Subcutaneous adipose tissue (tissue), 4 donors: Measurements from ENCODE around the gene SYCE3. TPM values are rescaled to one million over a fixed set of nuclear protein-coding genes. Genes with fewer than 3 reads are reported as not detected.

Experiments used
- total RNA-seq, 4 donors: library from RNA; depleted of rRNA; stranded (reverse); fragments of >200 nt; gene quantifications; one replicate each; pipeline ENCODE4 v1.1.0, GENCODE V29; 2016
- TF ChIP-seq, protein P1 (sequence below): fragments of 450-650 bp; IDR thresholded peaks from one replicate; pipeline ENCODE4 v1.5.1; 2016; ENCODE audit warnings: low read depth, mild to moderate bottlenecking, control low read depth, antibody characterized with exemption, moderate library complexity

The SYCE3 gene
- total RNA-seq, 4 donors from 2014 or later, result 2.2 to 3.3 TPM; not detected in 2

- TF ChIP-seq, protein P1, sequence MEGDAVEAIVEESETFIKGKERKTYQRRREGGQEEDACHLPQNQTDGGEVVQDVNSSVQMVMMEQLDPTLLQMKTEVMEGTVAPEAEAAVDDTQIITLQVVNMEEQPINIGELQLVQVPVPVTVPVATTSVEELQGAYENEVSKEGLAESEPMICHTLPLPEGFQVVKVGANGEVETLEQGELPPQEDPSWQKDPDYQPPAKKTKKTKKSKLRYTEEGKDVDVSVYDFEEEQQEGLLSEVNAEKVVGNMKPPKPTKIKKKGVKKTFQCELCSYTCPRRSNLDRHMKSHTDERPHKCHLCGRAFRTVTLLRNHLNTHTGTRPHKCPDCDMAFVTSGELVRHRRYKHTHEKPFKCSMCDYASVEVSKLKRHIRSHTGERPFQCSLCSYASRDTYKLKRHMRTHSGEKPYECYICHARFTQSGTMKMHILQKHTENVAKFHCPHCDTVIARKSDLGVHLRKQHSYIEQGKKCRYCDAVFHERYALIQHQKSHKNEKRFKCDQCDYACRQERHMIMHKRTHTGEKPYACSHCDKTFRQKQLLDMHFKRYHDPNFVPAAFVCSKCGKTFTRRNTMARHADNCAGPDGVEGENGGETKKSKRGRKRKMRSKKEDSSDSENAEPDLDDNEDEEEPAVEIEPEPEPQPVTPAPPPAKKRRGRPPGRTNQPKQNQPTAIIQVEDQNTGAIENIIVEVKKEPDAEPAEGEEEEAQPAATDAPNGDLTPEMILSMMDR, result no peak
Observed at GRCh38 chr22:50603511-50604255, 41.0 kb upstream of the SYCE3 start.

GRCh38 chr22:50602338-50602700 is 39.6 kb upstream of the SYCE3 start:
- TF ChIP-seq, protein P1, result no peak

DNA sequence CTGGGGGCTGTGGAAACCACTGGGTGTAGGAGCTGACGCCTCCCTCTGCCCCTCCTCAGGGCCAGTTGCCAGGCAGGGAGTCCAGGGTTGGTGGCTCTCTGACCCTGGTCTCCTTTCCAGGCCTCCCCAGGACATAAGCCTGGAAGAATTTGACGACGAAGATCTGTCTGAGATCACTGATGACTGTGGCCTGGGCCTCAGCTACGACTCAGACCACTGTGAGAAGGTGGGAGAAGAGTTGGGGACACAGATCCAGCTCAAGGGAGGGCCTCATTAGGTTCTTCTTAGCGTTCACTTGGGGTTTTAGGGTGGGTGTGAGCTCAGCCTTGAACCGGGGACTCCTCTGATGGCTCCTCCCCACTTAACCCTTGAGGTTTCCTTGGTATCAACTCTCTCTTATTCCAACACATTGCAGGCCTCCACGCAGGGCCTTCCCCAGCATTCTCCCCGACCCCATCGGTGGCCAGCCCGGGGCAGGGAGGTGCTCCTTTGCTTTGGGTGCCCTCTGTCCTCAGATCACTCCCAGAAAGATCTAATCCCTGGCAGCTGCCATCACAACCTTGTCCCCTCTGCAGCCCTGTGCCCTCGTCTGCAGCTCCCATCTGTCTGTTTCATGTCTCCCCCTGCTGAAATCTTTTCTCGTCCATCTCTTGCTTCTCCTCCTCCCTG is 39.1 kb upstream of the SYCE3 start:
- TF ChIP-seq, protein P1, result no peak

DNA sequence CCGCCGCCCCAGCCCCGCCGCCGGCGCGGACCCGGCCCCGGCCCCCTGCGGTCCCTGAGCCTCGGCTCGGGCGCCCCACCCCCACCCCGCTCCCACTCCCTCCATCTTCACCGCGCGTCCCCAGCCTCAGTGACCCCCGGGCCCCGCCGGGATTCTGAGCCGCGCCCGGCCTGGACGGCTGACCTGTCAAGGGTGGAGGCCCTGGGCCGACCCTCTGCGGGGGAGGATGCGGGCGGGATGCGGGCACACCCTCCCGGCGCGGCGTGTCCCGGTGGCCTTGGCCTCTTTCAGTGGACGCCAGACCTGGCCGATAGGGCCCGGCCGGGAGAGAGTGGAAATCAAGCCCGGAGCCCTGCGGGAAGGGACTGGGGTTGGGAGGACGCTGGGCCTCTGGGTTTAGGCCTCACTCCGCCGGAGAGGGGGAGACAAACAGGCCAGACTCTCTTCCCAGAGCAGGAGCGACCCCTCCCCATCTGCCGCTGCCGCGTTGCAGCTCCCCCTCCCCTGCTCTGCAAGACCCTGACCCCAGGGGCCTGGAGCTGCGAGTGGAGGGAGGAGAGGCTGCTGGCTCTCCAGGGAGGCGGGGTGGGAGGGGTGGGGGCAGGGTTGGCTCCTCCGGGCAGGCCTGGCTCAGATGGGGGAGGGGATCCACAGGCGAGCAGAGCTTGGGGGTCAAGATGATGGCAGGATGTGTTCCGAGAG is 38.4 kb upstream of the SYCE3 start:
- TF ChIP-seq, protein P1, result no peak

DNA sequence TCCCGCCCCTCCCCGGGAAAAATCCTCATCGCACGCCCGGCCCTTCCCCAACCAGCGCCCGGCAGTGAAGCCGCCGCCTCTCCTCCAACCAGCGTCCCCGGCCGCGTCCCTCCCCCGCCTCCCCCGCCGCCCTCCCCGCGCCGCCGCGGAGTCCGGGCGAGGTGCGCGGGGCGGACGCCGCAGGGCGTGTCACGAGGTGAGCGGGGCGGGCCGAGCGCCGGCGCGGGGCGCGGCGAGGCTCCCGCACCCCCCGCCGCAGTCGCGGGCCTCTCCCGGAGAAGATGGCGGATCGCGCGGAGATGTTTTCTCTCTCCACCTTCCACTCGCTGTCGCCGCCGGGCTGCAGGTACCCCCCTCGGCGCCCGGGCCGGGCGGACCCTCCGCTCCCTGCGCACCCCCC is 37.8 kb upstream of the SYCE3 start, which contains the start of gene MAPK8IP2:
Gene MAPK8IP2 (plus strand): TSS at position 256 of the 400 bp plus-strand sequence. CDS start 26 bp downstream, at position 282.
- TF ChIP-seq, protein P1, result no peak

DNA sequence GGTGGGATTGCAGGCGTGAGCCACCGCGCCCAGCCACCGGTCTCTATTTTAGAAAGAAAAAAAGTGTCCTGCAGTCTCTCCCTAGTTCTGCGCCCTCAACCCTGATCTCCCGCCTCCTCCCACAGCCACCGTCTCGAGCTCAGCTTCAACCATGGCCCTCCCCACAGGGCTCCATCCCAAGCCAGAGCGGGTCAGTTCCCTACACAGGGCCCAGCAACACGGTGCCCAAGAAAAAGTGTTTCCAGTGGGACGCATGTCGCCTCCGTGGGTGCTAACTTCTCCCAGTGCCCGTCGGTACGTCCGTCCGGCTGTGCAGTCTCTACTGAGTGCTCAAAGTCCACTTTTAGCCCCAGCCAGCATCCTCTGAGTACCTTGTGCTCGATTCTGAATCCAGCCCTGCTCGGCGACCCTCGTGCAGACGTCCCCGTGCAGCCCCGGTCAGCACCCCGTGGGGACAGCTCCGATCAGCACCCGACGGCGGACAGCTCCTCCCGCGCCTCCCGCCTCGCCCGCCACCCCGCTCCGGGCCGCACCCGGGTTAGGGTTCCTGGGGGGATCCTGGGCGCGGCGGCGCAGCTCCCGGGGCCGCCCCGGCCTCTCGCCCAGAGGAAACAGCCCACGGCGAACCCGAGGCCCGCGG is 37.2 kb upstream of the SYCE3 start:
- TF ChIP-seq, protein P1, result no peak
